Neural progenitor cell (in vitro differentiated cells): ENCODE results near the gene AMN. TPM values are rescaled to one million over a fixed set of nuclear protein-coding genes. Genes with fewer than 3 reads are reported as not detected.

ENCODE experiments used
- DNase-seq: peaks from one replicate; pipeline ENCODE4 v3.0.0-alpha.2; 2016; ENCODE audit warnings: low spot score
- H2AFZ ChIP-seq: fragments of 200-600 bp; sonication (generic); replicated peaks from 2 replicates; pipeline ENCODE4 v1.6.1; 2016; ENCODE audit warnings: antibody characterized with exemption
- H3F3A ChIP-seq: fragments of 200-600 bp; sonication (generic); 2 replicates; pipeline ENCODE4 v1.6.1; 2016; ENCODE audit warnings: antibody characterized with exemption, low read depth
- H3K27ac ChIP-seq: fragments of 200-600 bp; sonication (generic); 2 replicates; pipeline ENCODE4 v1.5.1; 2016; ENCODE audit warnings: mild to moderate bottlenecking
- H3K27me3 ChIP-seq: fragments of 200-600 bp; sonication (generic); 2 replicates; pipeline ENCODE4 v1.6.1; 2016; ENCODE audit warnings: mild to moderate bottlenecking, moderate library complexity
- H3K36me3 ChIP-seq: fragments of 200-600 bp; sonication (generic); 2 replicates; pipeline ENCODE4 v1.5.1; 2016
- H3K4me1 ChIP-seq: fragments of 200-600 bp; sonication (generic); 2 replicates; pipeline ENCODE4 v1.6.1; 2016; ENCODE audit warnings: mixed run types
- H3K4me2 ChIP-seq: fragments of 200-600 bp; sonication (generic); 2 replicates; pipeline ENCODE4 v1.6.1; 2016
- H3K4me3 ChIP-seq: fragments of 200-600 bp; sonication (generic); 2 replicates; pipeline ENCODE4 v1.5.1; 2016
- H3K79me2 ChIP-seq: fragments of 200-600 bp; sonication (generic); 2 replicates; pipeline ENCODE4 v1.6.1; 2016; ENCODE audit warnings: low read depth
- H3K9ac ChIP-seq: fragments of 200-600 bp; sonication (generic); 2 replicates; pipeline ENCODE4 v1.6.1; 2016
- H3K9me3 ChIP-seq: fragments of 200-600 bp; sonication (generic); 2 replicates; pipeline ENCODE4 v1.5.1; 2016; ENCODE audit warnings: low read depth
- H4K20me1 ChIP-seq: fragments of 200-600 bp; sonication (generic); 2 replicates; pipeline ENCODE4 v1.6.1; 2016; ENCODE audit warnings: low read depth
- H3K27ac Mint-ChIP-seq: 3 replicates; pipeline ENCODE4 v1.8.0; 2021; ENCODE audit warnings: mixed read lengths
- H3K27me3 Mint-ChIP-seq: 2 replicates; pipeline ENCODE4 v1.8.0; 2022; ENCODE audit warnings: low read depth, mild to moderate bottlenecking, inconsistent platforms, moderate library complexity, mixed read lengths; ENCODE audit not compliant: insufficient read depth
- H3K36me3 Mint-ChIP-seq: 3 replicates; pipeline ENCODE4 v1.8.0; 2021; ENCODE audit warnings: mixed read lengths
- H3K4me1 Mint-ChIP-seq: 3 replicates; pipeline ENCODE4 v1.8.0; 2021; ENCODE audit warnings: mixed read lengths
- H3K4me3 Mint-ChIP-seq: 3 replicates; pipeline ENCODE4 v1.8.0; 2021; ENCODE audit warnings: mild to moderate bottlenecking, moderate library complexity, mixed read lengths
- H3K9me3 Mint-ChIP-seq: 3 replicates; pipeline ENCODE4 v1.8.0; 2020; ENCODE audit warnings: mixed read lengths
- EZH2 ChIP-seq: fragments of 200-600 bp; sonication (generic); IDR thresholded peaks from 2 replicates; pipeline ENCODE4 v1.6.1; 2017; ENCODE audit warnings: antibody characterized with exemption, mild to moderate bottlenecking, moderate library complexity
- EZH2phosphoT487 ChIP-seq: fragments of 200-600 bp; sonication (generic); IDR thresholded peaks from 2 replicates; pipeline ENCODE4 v1.6.1; 2017; ENCODE audit warnings: antibody characterized with exemption
- total RNA-seq: library from RNA; depleted of rRNA; stranded (reverse); fragments of >200 nt; gene quantifications from 2 replicates; pipeline ENCODE4 v1.2.3, GENCODE V29; 2015; ENCODE audit warnings: low replicate concordance
- TF ChIP-seq, protein P1 (sequence below): fragments of 200-600 bp; sonication (generic); IDR thresholded peaks from 2 replicates; pipeline ENCODE4 v1.5.1; 2017; ENCODE audit warnings: antibody characterized with exemption, mild to moderate bottlenecking

The AMN gene
- total RNA-seq, 1 donor from 2014 or later: not detected

DNA sequence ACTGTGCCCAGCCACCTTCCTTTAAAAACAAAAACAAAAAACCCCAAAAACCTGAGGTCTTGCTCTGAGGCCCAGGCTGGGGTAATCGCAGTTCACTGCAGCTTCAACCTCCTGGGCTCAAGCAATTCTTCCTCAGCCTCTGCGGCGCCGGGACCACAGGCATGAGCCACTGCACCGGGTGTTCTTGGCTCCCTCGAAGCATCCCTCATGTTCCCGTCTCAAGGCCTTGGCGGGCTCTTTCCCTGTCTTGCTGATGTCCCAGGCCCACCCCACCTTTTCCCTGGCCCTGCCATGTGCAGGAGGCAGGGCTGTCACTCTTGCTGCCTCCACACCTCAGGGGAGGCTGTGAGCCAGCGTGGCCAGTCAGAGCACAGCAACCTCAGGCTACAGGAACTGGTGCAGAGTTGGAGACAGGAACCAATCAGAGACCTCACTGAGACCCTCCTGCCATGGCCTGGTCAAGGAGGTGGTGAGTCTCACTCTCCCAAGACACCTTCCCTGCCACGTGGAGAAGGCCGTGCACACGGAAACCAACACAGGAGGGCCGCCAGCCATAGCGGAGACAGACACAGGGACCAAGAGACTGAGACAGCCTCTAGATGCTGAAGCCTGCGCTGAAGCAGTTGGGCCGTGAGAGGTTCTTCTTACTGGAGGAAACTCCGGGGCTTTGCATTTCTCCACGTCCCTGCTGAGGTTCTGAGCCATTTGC, 6.0 kb upstream of the AMN start:
- H3K27ac ChIP-seq: no peak overlapping the region
- Mint-ChIP-seq H3K4me3 (no peak overlapping the region), H3K36me3 (no peaks in the 10 kb centered on the region), H3K27me3 (peaks cover 3% of the 10 kb centered on the region), H3K9me3 (no peaks in the 10 kb centered on the region), H3K4me1 (no peaks in the 10 kb centered on the region), H3K27ac (no peak overlapping the region)
- no peaks in the 10 kb centered on the region for H3K4me1 ChIP-seq
- peaks cover 13% of the 10 kb centered on the region for H3K27me3 ChIP-seq
- no peaks in the 10 kb centered on the region for H3F3A ChIP-seq
- H3K79me2 ChIP-seq: no peaks in the 10 kb centered on the region
- no peak overlapping the region for H3K4me3 ChIP-seq
- H4K20me1 ChIP-seq: no peaks in the 10 kb centered on the region
- no peak overlapping the region for H3K9ac ChIP-seq
- no peak for DNase-seq
- no peaks in the 10 kb centered on the region for H3K9me3 ChIP-seq
- TF ChIP-seq EZH2 (no peak), EZH2phosphoT487 (no peak)
- TF ChIP-seq, protein P1, sequence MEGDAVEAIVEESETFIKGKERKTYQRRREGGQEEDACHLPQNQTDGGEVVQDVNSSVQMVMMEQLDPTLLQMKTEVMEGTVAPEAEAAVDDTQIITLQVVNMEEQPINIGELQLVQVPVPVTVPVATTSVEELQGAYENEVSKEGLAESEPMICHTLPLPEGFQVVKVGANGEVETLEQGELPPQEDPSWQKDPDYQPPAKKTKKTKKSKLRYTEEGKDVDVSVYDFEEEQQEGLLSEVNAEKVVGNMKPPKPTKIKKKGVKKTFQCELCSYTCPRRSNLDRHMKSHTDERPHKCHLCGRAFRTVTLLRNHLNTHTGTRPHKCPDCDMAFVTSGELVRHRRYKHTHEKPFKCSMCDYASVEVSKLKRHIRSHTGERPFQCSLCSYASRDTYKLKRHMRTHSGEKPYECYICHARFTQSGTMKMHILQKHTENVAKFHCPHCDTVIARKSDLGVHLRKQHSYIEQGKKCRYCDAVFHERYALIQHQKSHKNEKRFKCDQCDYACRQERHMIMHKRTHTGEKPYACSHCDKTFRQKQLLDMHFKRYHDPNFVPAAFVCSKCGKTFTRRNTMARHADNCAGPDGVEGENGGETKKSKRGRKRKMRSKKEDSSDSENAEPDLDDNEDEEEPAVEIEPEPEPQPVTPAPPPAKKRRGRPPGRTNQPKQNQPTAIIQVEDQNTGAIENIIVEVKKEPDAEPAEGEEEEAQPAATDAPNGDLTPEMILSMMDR: no peak
- no peak overlapping the region for H2AFZ ChIP-seq
- H3K36me3 ChIP-seq: no peaks in the 10 kb centered on the region
- H3K4me2 ChIP-seq: no peak overlapping the region

DNA sequence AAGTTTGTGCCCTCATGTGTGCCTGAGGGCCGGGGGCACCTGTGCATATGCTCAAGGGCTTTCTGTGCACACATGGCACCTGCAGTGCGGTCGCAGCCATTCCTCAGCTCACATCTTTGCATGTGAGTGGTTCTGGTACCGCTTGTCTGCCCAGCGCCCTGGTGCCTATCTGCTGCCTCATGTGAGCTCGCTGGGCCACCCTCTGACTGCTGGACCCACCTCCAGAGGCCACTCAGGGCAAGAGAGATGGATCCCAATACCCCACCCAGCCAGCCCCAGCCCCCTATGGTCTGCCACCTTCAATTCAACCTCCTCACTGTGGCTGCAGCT, 5.4 kb upstream of the AMN start:
- DNase-seq: no peak
- TF ChIP-seq, protein P1: no peak
- TF ChIP-seq EZH2 (no peak), EZH2phosphoT487 (no peak)
- Histone ChIP-seq H3F3A (no peaks in the 10 kb centered on the region), H3K4me2 (no peak overlapping the region), H4K20me1 (no peaks in the 10 kb centered on the region), H3K27me3 (peaks cover 18% of the 10 kb centered on the region), H3K79me2 (no peaks in the 10 kb centered on the region), H2AFZ (no peak overlapping the region), H3K4me1 (no peaks in the 10 kb centered on the region), H3K27ac (no peak overlapping the region), H3K9ac (no peak overlapping the region), H3K36me3 (no peaks in the 10 kb centered on the region), H3K4me3 (no peak overlapping the region), H3K9me3 (no peaks in the 10 kb centered on the region)
- Mint-ChIP-seq H3K36me3 (no peaks in the 10 kb centered on the region), H3K9me3 (no peaks in the 10 kb centered on the region), H3K27ac (no peak overlapping the region), H3K4me3 (no peak overlapping the region), H3K4me1 (no peaks in the 10 kb centered on the region), H3K27me3 (peaks cover 3% of the 10 kb centered on the region)

DNA sequence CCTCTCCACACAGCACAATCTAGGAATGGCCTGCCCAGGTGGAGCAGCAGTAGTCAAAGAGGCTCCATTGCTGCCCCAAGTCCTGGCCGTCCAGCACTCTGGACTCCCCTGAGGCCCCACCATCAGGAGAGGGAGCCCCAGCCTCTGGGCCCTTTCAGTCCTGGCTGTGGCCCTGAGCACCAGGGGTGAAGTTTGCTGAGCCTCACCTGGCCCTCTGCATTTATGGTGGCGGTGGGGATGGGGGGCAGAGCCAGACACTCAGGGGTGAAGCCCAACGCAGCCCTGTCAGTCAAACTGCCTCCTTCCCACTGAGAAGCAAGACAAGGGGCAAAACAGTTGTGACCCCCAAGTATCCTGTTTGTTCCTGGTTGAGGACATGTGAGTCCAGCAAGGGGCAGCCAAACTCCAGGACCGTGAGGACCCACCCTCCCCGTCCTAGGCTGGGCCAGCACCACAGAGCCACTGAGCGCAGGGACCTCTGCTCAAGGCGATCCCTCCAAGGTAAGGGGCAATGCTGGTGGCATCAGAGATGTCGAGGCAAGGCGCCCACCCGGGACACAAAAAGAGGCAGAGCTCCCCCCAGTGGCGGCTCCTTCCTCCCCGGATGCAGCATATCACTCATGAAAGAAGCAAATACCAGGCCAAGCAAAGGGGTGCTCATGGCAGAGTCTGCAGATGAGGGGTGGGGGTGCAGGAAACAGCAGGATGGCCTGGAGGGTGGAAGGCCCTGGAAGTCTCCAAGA, 4.8 kb upstream of the AMN start:
- peak; percentile 81 for DNase-seq
- Histone ChIP-seq H3K4me3 (no peak overlapping the region), H3K4me2 (no peak overlapping the region), H3K9me3 (no peaks in the 10 kb centered on the region), H3K79me2 (no peaks in the 10 kb centered on the region), H3K27ac (no peak overlapping the region), H4K20me1 (no peaks in the 10 kb centered on the region), H2AFZ (peak overlapping the region; percentile 44), H3K27me3 (peaks cover 24% of the 10 kb centered on the region), H3F3A (no peaks in the 10 kb centered on the region), H3K9ac (no peak overlapping the region), H3K36me3 (no peaks in the 10 kb centered on the region), H3K4me1 (no peaks in the 10 kb centered on the region)
- TF ChIP-seq, protein P1: peak; percentile 86
- TF ChIP-seq EZH2phosphoT487: no peak
- Mint-ChIP-seq H3K27ac (no peak overlapping the region), H3K27me3 (peaks cover 3% of the 10 kb centered on the region), H3K9me3 (no peaks in the 10 kb centered on the region), H3K4me1 (no peaks in the 10 kb centered on the region), H3K4me3 (no peak overlapping the region), H3K36me3 (no peaks in the 10 kb centered on the region)
